Stomach (tissue), 9 donors: ENCODE results near the gene TRIM61. TPM values are rescaled to one million over a fixed set of nuclear protein-coding genes. Genes with fewer than 3 reads are reported as not detected.
"Not testable (repeated sequence)": the region's sequence is repeated elsewhere in the genome, so short reads cannot be mapped to it uniquely, and the experiment has no call there.

Source experiments
- DNase-seq, 2 donors: peaks; one replicate each; pipeline versions ENCODE4 v3.0.0 to v3.0.0-alpha.2; 2013 to 2019
- H3K27ac ChIP-seq, 5 donors: fragments of 200-600 bp in 4 of 5; sonication (generic) in 4 of 5; one replicate each; pipeline ENCODE4 v1.5.1; 2013 to 2019; ENCODE audit warnings: mild to moderate bottlenecking in 1 of 5, moderate library complexity in 1 of 5
- H3K27me3 ChIP-seq, 3 donors: fragments of 200-600 bp; sonication (generic); one replicate each; pipeline ENCODE4 v1.5.1; 2017 to 2019; ENCODE audit warnings: mixed run types in 1 of 3
- H3K36me3 ChIP-seq, 4 donors: fragments of 200-600 bp; sonication (generic); 1 replicate in 3 of 4; 2 replicates in 1 of 4; pipeline ENCODE4 v1.5.1; 2016 to 2019
- H3K4me1 ChIP-seq, 4 donors: fragments of 200-600 bp; sonication (generic); one replicate each; pipeline ENCODE4 v1.5.1; 2016 to 2019
- H3K4me3 ChIP-seq, 4 donors: fragments of 200-600 bp; sonication (generic) in 3 of 4; one replicate each; pipeline ENCODE4 v1.5.1; 2016 to 2019; ENCODE audit warnings: mild to moderate bottlenecking in 1 of 4
- H3K9me3 ChIP-seq, 4 donors: fragments of 200-600 bp; sonication (generic); one replicate each; pipeline ENCODE4 v1.5.1; 2016 to 2019
- CTCF ChIP-seq, 7 experiments: fragments of 450-650 bp in 4 of 7; fragments of 200-600 bp in 3 of 7; sonication (generic) in 3 of 7; IDR thresholded peaks; one replicate each; pipeline ENCODE4 v1.5.1; 2016 to 2019; ENCODE audit warnings: antibody characterized with exemption in 7 of 7, control low read depth in 2 of 7, mild to moderate bottlenecking in 1 of 7
- EP300 ChIP-seq: sonication (generic); formaldehyde crosslinking; IDR thresholded peaks from one replicate; pipeline ENCODE4 v1.6.1; 2017; ENCODE audit warnings: antibody characterized with exemption
- POLR2A ChIP-seq, 4 donors: fragments of 450-650 bp; IDR thresholded peaks; one replicate each; pipeline ENCODE4 v1.6.1; 2016; ENCODE audit warnings: antibody characterized with exemption in 4 of 4, control low read depth in 2 of 4, mild to moderate bottlenecking in 1 of 4, moderate library complexity in 1 of 4
- POLR2AphosphoS5 ChIP-seq, 3 donors: sonication (generic); formaldehyde crosslinking; IDR thresholded peaks; one replicate each; pipeline ENCODE4 v1.6.1; 2016; ENCODE audit warnings: antibody characterized with exemption in 3 of 3
- WGBS, 5 donors: extraction: QIAGEN DNeasy Blood & Tissue Kit in 3 of 5; methylation state at CpG; one replicate each; pipeline versions ENCODE4 v1.1.5 to v1.1.7; 2013 to 2018; 5-methylcytosine and 5-hydroxymethylcytosine counted together
- intact Hi-C: fragments of 100-400 bp; cut with DNase I; formaldehyde crosslinking; loops from one replicate; pipeline ENCODE4 v1.15.1; 2023; ENCODE audit warnings: low total_unique reads
- polyA plus RNA-seq, 3 donors: library from polyadenylated mRNA; stranded (reverse); fragments of 200-250 nt; gene quantifications; one replicate each; pipeline ENCODE4 v1.2.3, GENCODE V29; 2013
- total RNA-seq, 5 donors: library from RNA; depleted of rRNA; stranded (reverse); fragments of >200 nt; gene quantifications; one replicate each; pipeline versions ENCODE4 v1.1.0 to v1.2.3, GENCODE V29; 2014 to 2016
- donor health status: healthy with polysubstance abuse.
- donor health status: Bipolar disorder and iron deficiency.
- donor health status: healthy.

Gene TRIM61
- total and polyA plus RNA-seq, 8 donors: 0.25 to 3.6 (median 0.61) TPM; not detected in 3

DNA sequence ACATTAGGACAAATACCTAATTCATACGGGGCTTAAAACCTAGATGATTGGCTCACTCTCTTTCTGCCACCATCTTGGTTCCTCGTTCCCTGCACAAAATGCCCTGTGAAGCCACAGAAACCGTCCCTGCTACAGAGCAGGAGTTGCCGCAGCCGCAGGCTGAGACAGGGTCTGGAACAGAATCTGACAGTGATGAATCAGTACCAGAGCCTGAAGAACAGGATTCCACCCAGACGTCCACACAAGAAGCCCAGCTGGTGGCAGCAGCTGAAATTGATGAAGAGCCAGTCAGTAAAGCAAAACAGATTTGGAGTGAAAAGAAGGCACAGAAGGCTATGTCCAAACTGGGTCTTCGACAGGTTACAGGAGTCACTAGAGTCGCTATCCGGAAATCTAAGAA, 34.3 kb downstream of the TRIM61 start:
- H3K27ac ChIP-seq: no peak overlapping the region
- H3K36me3 ChIP-seq: no peaks in the 10 kb centered on the region
- peaks cover 0 to 26% (median 3%) of the 10 kb centered on the region in 3 donors for H3K27me3 ChIP-seq
- no peak for DNase-seq
- H3K9me3 ChIP-seq: no peaks in the 10 kb centered on the region
- intact Hi-C loops: no loop called here
- WGBS, 5 donors: 67 to 80% (median 75%) methylated on average over 8 to 9 of the region's 9 CpGs
- no peak for TF ChIP-seq POLR2AphosphoS5 (IDR thresholded peaks at IDR 0.05)
- TF ChIP-seq POLR2A (IDR thresholded peaks at IDR 0.05): no peak
- no peak for TF ChIP-seq CTCF (IDR thresholded peaks at IDR 0.05)
- no peak for TF ChIP-seq EP300
- H3K4me1 ChIP-seq: no peaks in the 10 kb centered on the region
- H3K4me3 ChIP-seq: no peak overlapping the region

GRCh38 chr4:164937576-164938270, 39.7 kb downstream of the TRIM61 start:
- peak in 1 of 2 donors; percentile 78 for DNase-seq
- Histone ChIP-seq H3K4me3 (no peak overlapping the region), H3K36me3 (no peaks in the 10 kb centered on the region), H3K27me3 (peaks cover 0 to 12% (median 0%) of the 10 kb centered on the region in 3 donors), H3K9me3 (no peaks in the 10 kb centered on the region), H3K4me1 (no peaks in the 10 kb centered on the region), H3K27ac (no peak overlapping the region)
- TF ChIP-seq CTCF (IDR thresholded peaks at IDR 0.05): no peak
- TF ChIP-seq EP300: no peak
- TF ChIP-seq POLR2AphosphoS5 (IDR thresholded peaks at IDR 0.05): no peak
- no peak for TF ChIP-seq POLR2A (IDR thresholded peaks at IDR 0.05)
- intact Hi-C loops: no loop called here

DNA sequence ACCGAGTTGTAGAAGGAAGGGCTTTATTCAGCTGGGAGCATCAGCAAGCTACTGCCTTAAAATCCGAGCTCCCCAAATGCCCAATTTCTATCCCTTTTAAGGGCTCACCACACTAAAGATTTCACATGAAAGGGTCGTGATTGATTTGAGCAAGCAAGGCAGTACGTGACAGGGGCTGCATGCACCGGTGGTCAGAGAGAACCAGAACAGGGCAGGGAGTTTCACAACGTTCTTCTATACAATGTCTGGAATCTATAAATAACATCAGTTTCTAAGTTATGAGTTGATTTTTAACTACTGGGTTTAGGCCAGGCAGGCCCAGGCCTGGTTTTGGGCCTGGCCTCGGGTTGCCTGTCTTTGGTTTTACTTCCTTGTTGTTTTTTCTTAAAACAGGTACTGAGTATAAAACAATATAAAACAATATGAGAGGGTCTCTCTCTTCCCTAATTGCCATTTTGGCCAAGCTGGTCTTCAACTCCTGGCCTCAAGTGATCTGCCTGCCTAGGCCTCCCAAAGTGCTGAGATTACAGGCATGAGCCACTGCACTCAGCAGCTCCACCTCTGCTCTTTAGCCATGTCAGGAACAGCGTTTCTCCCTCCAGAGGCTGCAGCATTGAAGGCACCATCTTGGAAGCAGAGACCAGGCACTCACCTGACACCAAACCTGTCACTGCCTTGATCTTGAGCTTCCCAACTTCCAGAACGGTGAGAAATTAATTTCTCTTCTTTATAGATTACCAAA, 41.4 kb downstream of the TRIM61 start:
- DNase-seq, H3K4me1 ChIP-seq, intact Hi-C loops, H3K4me3 ChIP-seq, H3K9me3 ChIP-seq, H3K36me3 ChIP-seq, H3K27ac ChIP-seq: not testable (repeated sequence)
- H3K27me3 ChIP-seq: peaks cover 0 to 12% (median 0%) of the 10 kb centered on the region in 3 donors
- 70 to 79% (median 76%) methylated on average over 9 of the region's 9 CpGs for WGBS, 5 donors

DNA sequence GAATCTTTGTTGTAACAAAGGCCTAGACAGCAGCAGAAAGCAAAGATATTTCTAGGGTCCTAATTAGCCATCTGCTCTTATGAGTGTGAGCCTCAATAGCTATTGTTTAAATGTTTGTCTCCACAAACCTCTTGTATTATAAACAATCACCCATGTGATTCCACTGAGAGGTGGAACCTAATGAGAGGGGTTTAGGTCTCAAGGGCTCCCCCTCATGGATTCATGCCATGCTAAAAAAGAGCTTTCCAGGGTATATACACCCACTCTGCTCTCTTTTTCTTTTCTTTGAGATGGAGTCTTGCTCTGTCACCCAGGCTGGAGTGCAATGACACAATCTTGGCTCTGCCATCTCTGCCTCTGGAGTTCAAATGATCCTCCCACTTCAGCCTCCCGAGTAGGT, 42.1 kb downstream of the TRIM61 start:
- Histone ChIP-seq H3K27me3 (peaks cover 0 to 12% (median 0%) of the 10 kb centered on the region in 3 donors), H3K36me3 (no peaks in the 10 kb centered on the region), H3K4me1 (no peaks in the 10 kb centered on the region), H3K27ac (no peak overlapping the region), H3K9me3 (no peaks in the 10 kb centered on the region), H3K4me3 (no peak overlapping the region)
- intact Hi-C loops: no loop called here
- no peak for DNase-seq
- WGBS, 5 donors: 42 to 71% (median 57%) methylated on average over 1 of the region's 1 CpG
- TF ChIP-seq POLR2A (IDR thresholded peaks at IDR 0.05): no peak
- no peak for TF ChIP-seq CTCF (IDR thresholded peaks at IDR 0.05)
- TF ChIP-seq POLR2AphosphoS5 (IDR thresholded peaks at IDR 0.05): no peak

DNA sequence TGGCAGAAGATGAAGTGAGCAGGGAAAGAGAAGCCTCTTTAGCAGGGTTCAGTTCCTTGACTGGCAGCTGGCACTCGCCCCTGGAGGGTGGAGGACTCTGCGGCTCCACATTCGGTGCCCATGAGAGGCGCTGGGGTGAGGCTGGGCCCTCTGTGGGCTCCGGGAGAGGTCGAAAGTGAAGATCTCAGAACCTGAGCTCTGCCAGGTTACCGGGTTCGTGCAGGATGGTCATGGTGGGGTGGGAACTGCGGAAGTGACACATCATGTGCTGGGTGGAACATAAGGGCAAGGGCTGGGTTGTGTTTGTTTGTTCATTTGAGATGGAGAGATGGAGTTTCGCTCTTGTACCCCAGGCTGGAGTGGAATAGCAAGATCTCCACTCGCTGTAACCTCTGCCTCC, 44.2 kb downstream of the TRIM61 start:
- intact Hi-C loops: no loop called here
- DNase-seq: no peak
- Histone ChIP-seq H3K36me3 (no peaks in the 10 kb centered on the region), H3K27me3 (no peaks in the 10 kb centered on the region), H3K4me3 (no peak overlapping the region), H3K4me1 (no peaks in the 10 kb centered on the region), H3K27ac (no peak overlapping the region), H3K9me3 (no peaks in the 10 kb centered on the region)
- WGBS, 5 donors: 81 to 90% (median 88%) methylated on average over 10 to 11 of the region's 11 CpGs
- TF ChIP-seq POLR2AphosphoS5 (IDR thresholded peaks at IDR 0.05) (no peak), POLR2A (IDR thresholded peaks at IDR 0.05) (no peak), EP300 (no peak), CTCF (IDR thresholded peaks at IDR 0.05) (no peak)
